ENCODE measurements around the gene FNDC3A. TPM values are rescaled to one million over a fixed set of nuclear protein-coding genes. Genes with fewer than 3 reads are reported as not detected.
A peak's percentile ranks its signal among the peaks of the same experiment; 100 is the strongest.
"Not testable (repeated sequence)": the region's sequence is repeated elsewhere in the genome, so short reads cannot be mapped to it uniquely, and the experiment has no call there.

FNDC3A gene
- total RNA-seq, 2 experiments from 2014 or later: 21.1 to 21.6 TPM

DNA sequence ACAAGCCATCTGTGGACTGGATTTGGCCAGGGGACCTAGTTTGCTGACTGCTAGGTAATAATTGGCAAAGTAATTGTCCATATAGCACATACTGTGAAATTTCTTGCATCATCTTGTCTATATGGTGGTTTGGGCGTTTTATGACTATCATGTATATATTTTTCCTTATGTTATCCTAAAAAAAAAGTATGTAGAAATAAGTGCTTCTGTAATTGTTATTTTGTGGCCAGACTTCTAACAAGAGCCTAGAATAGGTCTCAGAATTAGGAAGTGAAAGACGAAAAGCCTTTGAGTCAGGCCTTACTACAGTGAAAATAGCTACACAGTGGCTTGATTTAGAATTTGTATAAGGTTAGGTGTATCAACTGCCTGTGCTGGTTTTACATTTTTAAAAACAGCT is 4.2 kb downstream of the FNDC3A start:
- CTCF ChIA-PET: interaction anchor here (0.7 kb wide), 1 partner anchor 27 kb away, joined by 3 read pairs; no protein-coding TSS in a partner anchor
- Mint-ChIP-seq H3K36me3 (peaks cover 12% of the 10 kb centered on the region), H3K9me3 (peaks cover 4% of the 10 kb centered on the region), H3K27ac (no peak overlapping the region), H3K4me1 (ENCODE audit: low read depth) (peaks cover 47% of the 10 kb centered on the region), H3K4me3 (peak overlapping the region; percentile 4), H3K27me3 (no peaks in the 10 kb centered on the region)
- intact Hi-C loops (cut with micrococcal nuclease): loop anchor here (5.0 kb wide), 4 partner anchors 163 to 943 kb away; partner anchors contain the start of genes CYSLTR2, NUDT15 and PHF11
- POLR2A ChIA-PET: interaction anchor here (0.5 to 1.0 kb wide), 3 partner anchors 9 to 747 kb away, joined by 3 read pairs; partner anchors contain the start of gene ITM2B
- DNase-seq: no peak

DNA sequence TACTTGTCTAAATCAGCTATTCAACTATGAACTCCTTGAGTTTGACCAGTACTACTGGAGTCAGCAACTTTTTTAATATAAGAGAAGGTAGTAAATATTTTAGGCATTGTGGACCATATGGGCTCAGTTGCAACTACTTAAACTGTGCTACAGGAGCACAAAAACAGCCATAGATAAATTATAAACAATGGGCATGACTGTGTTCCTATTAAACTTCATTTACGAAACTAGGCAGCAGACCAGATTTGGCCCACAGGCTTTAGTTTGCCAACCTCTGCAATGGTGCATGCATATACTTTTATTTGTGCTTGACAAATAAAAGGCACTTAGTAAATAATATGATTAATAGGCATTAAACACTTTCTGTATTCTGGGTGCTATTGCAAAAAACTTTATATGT is 7.6 kb downstream of the FNDC3A start:
- intact Hi-C loops (cut with micrococcal nuclease): loop anchor here (5.0 kb wide), 1 partner anchor 166 kb away; no protein-coding TSS in a partner anchor
- Mint-ChIP-seq H3K36me3 (peaks cover 2% of the 10 kb centered on the region), H3K9me3 (no peaks in the 10 kb centered on the region), H3K4me3 (no peak overlapping the region), H3K4me1 (ENCODE audit: low read depth) (peaks cover 34% of the 10 kb centered on the region), H3K27ac (no peak overlapping the region), H3K27me3 (no peaks in the 10 kb centered on the region)
- POLR2A ChIA-PET: no interaction called here
- CTCF ChIA-PET: no interaction called here
- no peak for DNase-seq

DNA sequence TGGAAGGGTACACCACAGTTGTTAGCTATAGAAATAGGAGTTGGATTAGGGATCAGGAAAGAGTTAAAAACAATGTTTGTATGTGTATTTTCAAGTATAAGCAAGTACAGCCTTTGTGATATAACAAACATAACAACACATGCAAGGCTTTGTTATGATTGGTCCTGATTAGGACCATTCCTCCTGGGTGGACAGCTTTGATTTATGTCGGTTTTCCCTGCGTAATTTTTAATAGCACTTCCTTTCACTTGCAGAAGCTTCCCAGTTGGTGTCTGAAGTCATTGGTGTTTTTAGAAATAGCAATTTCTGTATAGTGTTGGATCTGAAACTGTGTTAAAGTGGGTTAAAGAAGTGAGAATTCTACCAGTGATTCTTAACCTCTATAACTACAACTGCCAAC is 10.0 kb downstream of the FNDC3A start:
- no peak for DNase-seq
- Mint-ChIP-seq H3K4me3 (no peak overlapping the region), H3K36me3 (peaks cover 12% of the 10 kb centered on the region), H3K4me1 (ENCODE audit: low read depth) (peaks cover 12% of the 10 kb centered on the region), H3K27me3 (no peaks in the 10 kb centered on the region), H3K9me3 (peaks cover 8% of the 10 kb centered on the region), H3K27ac (no peak overlapping the region)
- intact Hi-C loops (cut with micrococcal nuclease): no loop called here
- CTCF ChIA-PET: no interaction called here
- POLR2A ChIA-PET: no interaction called here

DNA sequence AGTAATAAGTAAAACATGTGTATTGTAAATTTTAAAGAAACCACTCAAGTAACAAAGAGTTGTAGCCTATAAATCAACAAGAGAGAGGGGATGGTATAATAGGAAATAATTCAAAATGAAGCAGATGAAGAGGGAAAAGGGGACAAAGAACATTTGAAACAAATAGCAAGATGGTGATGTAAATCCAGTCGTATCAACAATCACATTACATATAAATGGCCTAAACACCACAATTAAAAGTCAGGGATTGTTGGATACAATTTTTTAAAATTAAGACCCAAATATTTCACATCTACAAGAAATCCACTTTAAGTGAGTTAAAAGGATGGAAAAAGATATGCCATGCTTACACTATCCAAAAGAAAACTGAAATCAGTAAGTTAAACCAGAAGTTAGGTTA is 15.2 kb downstream of the FNDC3A start:
- Mint-ChIP-seq H3K36me3 (peaks cover 27% of the 10 kb centered on the region), H3K4me3 (no peak overlapping the region), H3K27ac (no peak overlapping the region), H3K9me3 (peaks cover 16% of the 10 kb centered on the region), H3K27me3 (no peaks in the 10 kb centered on the region), H3K4me1 (ENCODE audit: low read depth) (peaks cover 27% of the 10 kb centered on the region)
- ChIA-PET POLR2A (no interaction called here), CTCF (no interaction called here)
- DNase-seq: no peak
- intact Hi-C loops (cut with micrococcal nuclease): loop anchor here (5.0 kb wide), 1 partner anchor 96 kb away; no protein-coding TSS in a partner anchor

DNA sequence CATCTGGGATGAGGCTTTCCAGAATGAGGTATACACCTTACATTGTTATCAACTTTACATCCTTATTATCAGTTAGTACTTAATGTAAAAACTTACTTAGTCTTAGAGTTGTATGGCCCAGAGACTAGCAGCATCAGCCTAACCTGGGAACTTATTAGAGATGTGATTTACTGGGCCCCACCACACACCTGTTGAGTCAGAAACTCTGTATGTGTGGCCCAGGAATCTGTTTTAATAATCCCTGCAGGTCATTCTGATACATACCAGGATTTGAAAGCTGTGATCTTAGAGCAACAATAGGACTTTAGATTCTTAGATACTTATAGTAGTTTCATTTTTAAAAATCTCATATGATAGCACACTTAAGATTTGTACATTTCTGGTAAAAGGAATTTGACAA is 17.4 kb downstream of the FNDC3A start:
- ChIA-PET CTCF (no interaction called here), POLR2A (no interaction called here)
- DNase-seq: no peak
- no peak overlapping the region for H3K27ac Mint-ChIP-seq
- peaks cover 16% of the 10 kb centered on the region for H3K9me3 Mint-ChIP-seq
- H3K27me3 Mint-ChIP-seq: no peaks in the 10 kb centered on the region
- H3K36me3 Mint-ChIP-seq: peaks cover 36% of the 10 kb centered on the region
- no peak overlapping the region for H3K4me3 Mint-ChIP-seq
- peaks cover 32% of the 10 kb centered on the region for H3K4me1 Mint-ChIP-seq (ENCODE audit: low read depth)
- intact Hi-C loops (cut with micrococcal nuclease): loop anchor here (5.0 kb wide), 1 partner anchor 94 kb away; no protein-coding TSS in a partner anchor

DNA sequence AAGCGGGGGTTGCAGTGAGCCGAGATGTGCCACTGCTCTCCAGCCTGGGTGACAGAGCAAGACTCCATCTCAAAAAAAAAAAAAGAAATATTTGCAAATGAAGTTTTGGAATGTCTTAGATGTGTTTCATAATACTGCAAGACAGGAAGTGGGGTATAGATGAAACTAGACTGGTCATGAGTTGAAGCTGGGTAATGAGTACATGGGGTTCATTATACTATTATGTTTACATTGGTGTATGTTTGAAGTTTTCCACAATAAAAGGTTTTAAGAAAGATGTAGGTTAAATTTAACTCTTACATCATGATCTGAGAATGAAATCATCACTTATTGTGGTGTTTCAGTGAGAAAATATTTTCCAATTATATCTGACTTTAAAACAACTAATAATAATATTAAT is 19.0 kb downstream of the FNDC3A start:
- Mint-ChIP-seq H3K36me3 (peaks cover 43% of the 10 kb centered on the region), H3K4me3 (no peak overlapping the region), H3K27me3 (no peaks in the 10 kb centered on the region), H3K27ac (no peak overlapping the region), H3K9me3 (peaks cover 24% of the 10 kb centered on the region), H3K4me1 (ENCODE audit: low read depth) (peaks cover 32% of the 10 kb centered on the region)
- intact Hi-C loops (cut with micrococcal nuclease): loop anchor here (5.0 kb wide), 1 partner anchor 93 kb away; no protein-coding TSS in a partner anchor
- DNase-seq: no peak
- CTCF ChIA-PET: no interaction called here
- POLR2A ChIA-PET: interaction anchor here (0.6 to 0.7 kb wide), 2 partner anchors 14 to 242 kb away, joined by 3 read pairs; no protein-coding TSS in a partner anchor

DNA sequence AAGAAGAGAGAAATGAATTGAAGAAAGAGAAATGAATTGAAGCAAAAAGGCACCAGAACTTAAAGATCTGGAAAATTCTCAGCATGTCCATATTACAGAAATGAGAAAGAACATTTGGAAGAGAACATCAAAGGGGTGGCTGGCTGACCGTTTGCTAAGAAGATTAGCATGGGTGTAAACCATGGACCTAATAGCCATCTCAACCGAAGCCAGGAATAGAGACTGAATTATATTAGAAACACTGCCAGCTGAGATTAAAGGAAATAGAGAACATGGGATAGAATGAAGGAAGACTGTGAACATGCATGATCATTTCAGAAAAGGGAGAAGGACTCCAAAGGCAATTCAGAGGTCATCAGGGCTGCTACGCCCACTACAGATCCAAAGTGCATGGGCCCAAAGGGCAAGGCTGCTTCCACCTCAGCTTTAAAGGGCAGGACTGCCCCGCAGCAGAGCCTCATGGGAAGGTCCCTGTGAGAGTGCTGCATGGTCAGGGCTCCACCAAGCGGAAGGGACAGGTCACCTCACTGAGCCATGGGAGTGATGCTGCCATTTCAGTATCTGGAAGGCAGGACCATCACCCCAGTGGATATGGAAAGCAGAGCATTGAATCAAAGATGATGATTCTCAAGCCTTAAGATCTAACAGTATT is 23.1 kb downstream of the FNDC3A start:
- CTCF ChIA-PET: no interaction called here
- H3K36me3 Mint-ChIP-seq: peaks cover 40% of the 10 kb centered on the region

DNA sequence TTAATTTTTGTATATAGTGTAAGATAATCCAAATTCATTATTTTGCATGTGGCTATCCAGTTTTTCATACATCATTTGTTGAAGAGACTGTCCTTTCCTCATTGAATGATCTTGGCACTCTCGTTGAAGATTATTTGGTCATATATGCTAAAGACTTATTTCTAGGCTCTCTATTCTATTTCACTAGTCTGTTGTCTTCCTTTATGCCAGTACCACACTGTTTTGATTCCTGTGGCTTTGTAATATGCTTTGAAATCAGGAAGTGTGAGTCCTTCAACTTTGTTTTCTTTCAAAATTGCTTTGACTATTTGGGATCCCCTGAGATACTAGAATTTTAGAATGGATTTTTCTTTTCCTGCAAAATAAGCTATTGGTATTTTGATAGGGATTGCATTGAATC is 24.5 kb downstream of the FNDC3A start:
- ChIA-PET POLR2A (no interaction called here), CTCF (no interaction called here)
- intact Hi-C loops (cut with micrococcal nuclease): no loop called here
- Mint-ChIP-seq H3K9me3 (peaks cover 30% of the 10 kb centered on the region), H3K27me3 (no peaks in the 10 kb centered on the region), H3K4me1 (ENCODE audit: low read depth) (peaks cover 13% of the 10 kb centered on the region), H3K27ac (no peak overlapping the region), H3K36me3 (peaks cover 40% of the 10 kb centered on the region), H3K4me3 (no peak overlapping the region)
- DNase-seq: no peak

More for the DNA sequence above, 23.1 kb downstream of the FNDC3A start:
- intact Hi-C loops (cut with micrococcal nuclease): no loop called here
- Mint-ChIP-seq H3K9me3 (peaks cover 30% of the 10 kb centered on the region), H3K27ac (no peak overlapping the region), H3K27me3 (no peaks in the 10 kb centered on the region), H3K4me1 (ENCODE audit: low read depth) (peaks cover 17% of the 10 kb centered on the region), H3K4me3 (no peak overlapping the region)
- DNase-seq: no peak
- POLR2A ChIA-PET: no interaction called here

DNA sequence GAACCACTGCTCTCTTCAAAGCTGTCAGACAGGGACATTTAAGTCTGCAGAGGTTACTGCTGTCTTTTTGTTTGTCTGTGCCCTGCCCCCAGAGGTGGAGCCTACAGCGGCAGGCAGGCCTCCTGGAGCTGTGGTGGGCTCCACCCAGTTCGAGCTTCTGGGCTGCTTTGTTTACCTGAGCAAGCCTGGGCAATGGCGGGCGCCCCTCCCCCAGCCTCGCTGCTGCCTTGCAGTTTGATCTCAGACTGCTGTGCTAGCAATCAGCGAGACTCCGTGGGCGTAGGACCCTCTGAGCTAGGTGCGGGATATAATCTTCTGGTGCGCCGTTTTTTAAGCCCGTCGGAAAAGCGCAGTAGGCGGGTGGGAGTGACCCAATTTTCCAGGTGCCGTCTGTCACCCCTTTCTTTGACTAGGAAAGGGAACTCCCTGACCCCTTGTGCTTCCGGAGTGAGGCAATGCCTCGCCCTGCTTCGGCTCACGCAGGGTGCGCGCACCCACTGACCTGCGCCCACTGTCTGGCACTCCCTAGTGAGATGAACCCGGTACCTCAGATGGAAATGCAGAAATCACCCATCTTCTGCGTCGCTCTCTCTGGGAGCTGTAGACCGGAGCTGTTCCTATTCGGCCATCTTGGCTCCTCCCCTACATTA is 43.4 kb downstream of the FNDC3A start:
- H3K27ac Mint-ChIP-seq; H3K4me3 Mint-ChIP-seq; H3K9me3 Mint-ChIP-seq; intact Hi-C loops (cut with micrococcal nuclease); DNase-seq; H3K27me3 Mint-ChIP-seq; POLR2A ChIA-PET; CTCF ChIA-PET: not testable (repeated sequence)
- peaks cover 17% of the 10 kb centered on the region for H3K36me3 Mint-ChIP-seq
- peaks cover 23% of the 10 kb centered on the region for H3K4me1 Mint-ChIP-seq (ENCODE audit: low read depth)

DNA sequence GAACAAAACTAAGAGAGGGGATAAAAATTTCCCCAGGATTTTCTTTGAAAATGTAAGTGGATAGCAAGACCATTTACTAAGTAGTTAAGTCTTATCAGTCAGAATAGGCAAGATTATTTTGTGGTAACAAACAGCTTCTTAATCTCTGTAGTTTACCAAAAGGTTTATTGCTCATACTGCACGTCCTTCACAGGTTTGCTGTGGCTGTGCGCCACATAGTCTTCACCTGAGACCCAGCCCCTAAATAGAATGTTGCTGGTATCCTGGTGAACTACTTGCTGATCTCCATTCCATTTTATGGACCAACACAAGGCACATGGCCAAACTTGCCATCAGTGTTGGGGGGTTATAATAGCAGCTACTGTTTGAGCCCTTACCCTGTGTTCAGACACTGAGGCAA is 44.6 kb downstream of the FNDC3A start:
- H3K4me1 Mint-ChIP-seq (ENCODE audit: low read depth): peaks cover 23% of the 10 kb centered on the region
- ChIA-PET CTCF (no interaction called here), POLR2A (interaction anchor here (1.7 kb wide), 1 partner anchor 45 kb away, joined by 4 read pairs; the partner anchor contains the start of gene FNDC3A)
- intact Hi-C loops (cut with micrococcal nuclease): no loop called here
- peaks cover 8% of the 10 kb centered on the region for H3K9me3 Mint-ChIP-seq
- H3K36me3 Mint-ChIP-seq: peaks cover 19% of the 10 kb centered on the region
- no peak for DNase-seq
- H3K4me3 Mint-ChIP-seq: no peak overlapping the region
- H3K27ac Mint-ChIP-seq: no peak overlapping the region
- H3K27me3 Mint-ChIP-seq: no peaks in the 10 kb centered on the region

DNA sequence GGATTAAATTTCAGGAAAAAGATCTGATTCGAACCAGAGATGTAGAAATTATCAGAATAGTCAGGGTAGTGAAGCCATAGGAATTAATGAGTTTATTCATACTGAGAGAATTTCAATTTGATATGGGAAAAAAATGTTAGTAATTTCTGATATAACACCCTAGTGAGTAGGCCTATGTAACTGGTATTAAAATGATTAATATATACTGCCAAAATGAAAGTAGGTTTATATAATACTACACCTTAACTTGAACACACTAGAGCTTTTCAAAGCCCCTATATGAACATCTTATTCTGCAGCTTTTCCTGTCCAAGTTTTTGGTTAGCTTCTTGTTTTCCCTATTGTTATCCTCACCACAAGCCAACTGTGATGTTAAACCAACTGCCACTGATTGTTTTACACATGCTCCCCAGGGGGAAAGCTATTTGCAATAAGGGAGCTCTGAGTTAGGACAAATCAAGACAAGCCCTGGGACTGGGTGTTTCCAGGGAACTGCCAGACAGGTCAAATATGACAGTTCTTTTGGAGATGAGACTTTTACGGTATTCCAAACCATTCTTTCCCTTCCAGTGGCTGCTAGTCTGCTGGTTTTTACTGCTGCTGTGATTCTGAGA is 45.3 kb downstream of the FNDC3A start:
- CTCF ChIA-PET: no interaction called here
- intact Hi-C loops (cut with micrococcal nuclease): no loop called here

DNA sequence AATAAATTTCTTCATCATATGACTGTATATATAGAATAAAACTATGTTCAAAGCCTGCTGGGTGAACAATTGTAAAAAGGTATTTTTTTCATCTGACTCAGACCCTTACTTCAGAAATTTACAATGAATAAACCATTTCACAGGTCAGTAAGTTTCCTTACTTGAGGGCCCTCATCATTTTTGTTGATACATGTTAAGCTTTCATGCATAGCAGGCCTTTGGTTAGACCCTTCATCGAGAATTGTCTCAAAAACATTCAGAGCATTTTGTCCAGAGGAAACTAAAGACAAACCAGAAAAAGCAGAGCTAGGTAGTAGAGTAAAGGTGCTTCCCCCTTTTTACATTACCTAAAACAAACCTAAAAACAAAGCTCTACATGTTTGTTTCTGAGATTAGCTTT is 46.2 kb downstream of the FNDC3A start:
- POLR2A ChIA-PET: no interaction called here
- H3K4me1 Mint-ChIP-seq (ENCODE audit: low read depth): peaks cover 23% of the 10 kb centered on the region
- no peak overlapping the region for H3K27ac Mint-ChIP-seq
- no peak for DNase-seq
- intact Hi-C loops (cut with micrococcal nuclease): no loop called here
- peaks cover 8% of the 10 kb centered on the region for H3K9me3 Mint-ChIP-seq
- no peaks in the 10 kb centered on the region for H3K27me3 Mint-ChIP-seq
- peaks cover 22% of the 10 kb centered on the region for H3K36me3 Mint-ChIP-seq
- CTCF ChIA-PET: interaction anchor here (0.6 kb wide), 1 partner anchor 176 kb away, joined by 3 read pairs; no protein-coding TSS in a partner anchor
- no peak overlapping the region for H3K4me3 Mint-ChIP-seq

More for the DNA sequence above, 45.3 kb downstream of the FNDC3A start:
- H3K27ac Mint-ChIP-seq: no peak overlapping the region
- H3K4me3 Mint-ChIP-seq: peak overlapping the region; percentile 20
- POLR2A ChIA-PET: interaction anchor here (1.7 kb wide), 1 partner anchor 45 kb away, joined by 4 read pairs; the partner anchor contains the start of gene FNDC3A
- H3K9me3 Mint-ChIP-seq: peaks cover 8% of the 10 kb centered on the region
- no peaks in the 10 kb centered on the region for H3K27me3 Mint-ChIP-seq
- H3K36me3 Mint-ChIP-seq: peaks cover 18% of the 10 kb centered on the region
- DNase-seq: no peak
- H3K4me1 Mint-ChIP-seq (ENCODE audit: low read depth): peaks cover 23% of the 10 kb centered on the region
